ENCODE results near the gene CNTNAP2.

Gene CNTNAP2

DNA sequence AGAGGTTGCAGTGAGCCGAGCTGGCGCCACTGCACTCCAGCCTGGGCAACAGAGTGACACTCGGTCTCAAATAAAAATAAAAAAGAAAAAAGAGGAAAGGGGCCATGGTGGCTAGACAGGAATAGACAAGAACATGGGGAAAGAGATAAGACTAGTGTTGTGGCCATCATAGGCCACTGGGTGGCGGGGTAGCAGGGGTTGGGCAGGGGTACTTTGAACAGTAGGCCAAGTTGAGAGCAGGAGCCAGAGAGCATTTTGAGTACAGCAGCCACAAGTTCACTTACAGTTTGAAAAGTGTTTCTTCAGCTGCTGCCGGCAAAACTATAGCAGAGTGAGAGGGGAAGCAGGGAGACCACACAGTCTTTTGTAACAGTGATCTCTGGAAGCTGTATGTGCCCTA lies 656.0 kb downstream of the CNTNAP2 start:
- H3K9ac ChIP-seq (ENCODE audit: low read length), result no peak overlapping the region
- H3K9me3 ChIP-seq (ENCODE audit: control insufficient read depth, low read length), result no peaks in the 10 kb centered on the region
- no peaks in the 10 kb centered on the region for H3K36me3 ChIP-seq (ENCODE audit: control insufficient read depth, insufficient read depth, low read length, severe bottlenecking)
- H3K4me1 ChIP-seq (ENCODE audit: control insufficient read depth, insufficient read depth, low read length), result no peaks in the 10 kb centered on the region
- no peak for DNase-seq (ENCODE audit: low read depth)
- H3K27me3 ChIP-seq (replicated peaks; ENCODE audit: control insufficient read depth, insufficient read depth, low read length), result no peaks in the 10 kb centered on the region
- no peak overlapping the region for H3K4me3 ChIP-seq (ENCODE audit: low read length)

DNA sequence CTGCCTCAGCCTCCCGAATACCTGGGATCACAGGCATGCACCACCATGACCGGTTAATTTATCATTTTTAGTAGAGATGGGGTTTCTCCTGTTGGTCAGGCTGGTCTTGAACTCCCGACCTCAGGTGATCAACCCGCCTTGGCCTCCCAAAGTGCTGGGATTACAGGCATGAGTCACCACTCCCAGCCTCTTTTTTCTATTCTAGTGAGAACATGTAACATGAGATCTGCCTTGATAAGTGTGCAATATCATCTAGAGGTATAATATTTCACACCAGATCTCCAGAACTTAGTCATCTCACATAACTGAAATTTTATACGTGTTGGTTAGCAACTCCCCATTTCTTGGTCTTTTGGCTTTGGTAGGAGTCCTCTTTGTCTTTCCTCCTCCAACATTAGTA lies 656.9 kb downstream of the CNTNAP2 start:
- no peaks in the 10 kb centered on the region for H3K4me1 ChIP-seq (ENCODE audit: control insufficient read depth, insufficient read depth, low read length)
- no peak overlapping the region for H3K9ac ChIP-seq (ENCODE audit: low read length)
- H3K36me3 ChIP-seq (ENCODE audit: control insufficient read depth, insufficient read depth, low read length, severe bottlenecking), result no peaks in the 10 kb centered on the region
- peak; percentile 22 for DNase-seq (ENCODE audit: low read depth)
- H3K27me3 ChIP-seq (replicated peaks; ENCODE audit: control insufficient read depth, insufficient read depth, low read length), result no peaks in the 10 kb centered on the region
- H3K4me3 ChIP-seq (ENCODE audit: low read length), result no peak overlapping the region
- H3K9me3 ChIP-seq (ENCODE audit: control insufficient read depth, low read length), result no peaks in the 10 kb centered on the region

DNA sequence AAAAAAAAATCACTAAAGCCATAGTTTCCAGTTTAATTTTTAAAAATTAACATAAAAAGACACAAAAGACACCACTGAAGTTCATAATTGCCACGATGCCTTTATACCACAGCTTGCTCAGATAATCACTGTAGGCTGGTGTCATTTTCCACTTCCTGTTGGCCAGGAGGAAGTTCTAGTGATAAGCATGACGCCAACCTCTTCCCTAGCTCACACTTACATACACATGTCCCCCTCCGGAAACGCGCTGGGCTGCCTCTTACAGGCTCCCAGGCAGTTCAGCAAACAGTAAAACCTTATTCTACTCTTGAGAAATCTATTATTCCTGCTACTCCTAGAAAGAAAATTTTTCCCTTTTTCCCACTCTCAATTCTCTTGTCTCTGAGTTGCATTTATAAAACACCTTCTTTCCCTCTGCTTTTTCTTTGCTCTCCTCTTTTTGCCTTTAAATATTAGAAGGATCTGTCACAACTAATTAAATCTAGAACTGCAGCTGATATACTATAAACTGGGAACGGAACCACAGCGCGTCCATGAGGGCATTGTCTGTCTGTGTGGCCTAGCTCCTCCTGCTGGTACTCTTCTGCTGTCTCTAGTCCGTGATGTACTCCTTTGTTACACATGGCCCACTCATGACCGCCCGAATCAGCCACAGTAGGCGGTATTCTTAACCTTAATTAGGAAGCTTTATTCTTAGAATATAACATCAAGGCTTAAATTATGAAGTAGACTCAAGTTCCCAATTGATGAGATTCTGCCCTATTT lies 664.9 kb downstream of the CNTNAP2 start:
- no peak overlapping the region for H3K9ac ChIP-seq (ENCODE audit: low read length)
- H3K9me3 ChIP-seq (ENCODE audit: control insufficient read depth, low read length), result peaks cover 2% of the 10 kb centered on the region
- H3K36me3 ChIP-seq (ENCODE audit: control insufficient read depth, insufficient read depth, low read length, severe bottlenecking), result no peaks in the 10 kb centered on the region
- H3K4me1 ChIP-seq (ENCODE audit: control insufficient read depth, insufficient read depth, low read length), result no peaks in the 10 kb centered on the region
- no peaks in the 10 kb centered on the region for H3K27me3 ChIP-seq (replicated peaks; ENCODE audit: control insufficient read depth, insufficient read depth, low read length)
- no peak overlapping the region for H3K4me3 ChIP-seq (ENCODE audit: low read length)
- no peak for DNase-seq (ENCODE audit: low read depth)

DNA sequence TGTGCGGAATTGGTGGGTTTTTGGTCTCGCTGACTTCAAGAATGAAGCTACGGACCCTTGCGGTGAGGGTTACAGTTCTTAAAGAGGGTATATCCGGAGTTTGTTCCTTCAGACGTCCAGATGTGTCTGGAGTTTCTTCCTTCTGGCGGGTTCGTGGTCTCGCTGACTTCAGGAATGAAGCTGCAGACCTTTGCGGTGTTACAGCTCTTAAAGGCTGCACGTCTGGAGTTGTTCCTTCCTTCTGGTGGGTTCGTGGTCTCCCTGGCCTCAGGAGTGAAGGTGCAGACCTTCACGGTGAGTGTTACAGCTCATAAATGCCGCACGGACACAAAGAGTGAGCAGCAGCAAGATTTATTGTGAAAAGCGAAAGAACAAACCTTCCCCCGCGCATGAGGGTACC lies 670.7 kb downstream of the CNTNAP2 start:
- H3K4me1 ChIP-seq (ENCODE audit: control insufficient read depth, insufficient read depth, low read length), result no peaks in the 10 kb centered on the region
- no peak overlapping the region for H3K4me3 ChIP-seq (ENCODE audit: low read length)
- no peak for DNase-seq (ENCODE audit: low read depth)
- H3K36me3 ChIP-seq (ENCODE audit: control insufficient read depth, insufficient read depth, low read length, severe bottlenecking), result no peaks in the 10 kb centered on the region
- no peak overlapping the region for H3K9ac ChIP-seq (ENCODE audit: low read length)
- H3K27me3 ChIP-seq (replicated peaks; ENCODE audit: control insufficient read depth, insufficient read depth, low read length), result no peaks in the 10 kb centered on the region
- peaks cover 2% of the 10 kb centered on the region for H3K9me3 ChIP-seq (ENCODE audit: control insufficient read depth, low read length)

DNA sequence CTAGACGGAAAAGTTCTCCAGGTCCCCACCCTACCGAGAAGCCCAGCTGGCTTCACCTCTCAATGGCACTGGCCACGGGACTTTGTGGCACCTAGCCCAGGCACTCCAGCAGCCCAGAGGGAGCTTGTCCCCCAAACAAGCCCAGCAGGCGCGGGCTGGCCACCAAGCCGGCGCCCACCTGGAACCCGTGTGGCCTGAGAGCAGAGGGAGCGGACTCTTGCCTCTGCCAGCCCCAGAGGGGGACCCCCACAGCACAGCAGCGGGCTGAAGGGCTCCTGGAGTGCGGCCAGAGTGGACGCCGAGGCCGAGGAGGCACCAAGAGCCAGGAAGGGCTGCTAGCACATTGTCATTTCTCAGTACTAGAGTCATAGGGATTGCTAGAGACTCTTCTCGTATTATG lies 671.4 kb downstream of the CNTNAP2 start:
- no peaks in the 10 kb centered on the region for H3K36me3 ChIP-seq (ENCODE audit: control insufficient read depth, insufficient read depth, low read length, severe bottlenecking)
- H3K9me3 ChIP-seq (ENCODE audit: control insufficient read depth, low read length), result peaks cover 2% of the 10 kb centered on the region
- DNase-seq (ENCODE audit: low read depth), result no peak
- H3K4me3 ChIP-seq (ENCODE audit: low read length), result no peak overlapping the region
- H3K4me1 ChIP-seq (ENCODE audit: control insufficient read depth, insufficient read depth, low read length), result no peaks in the 10 kb centered on the region
- no peak overlapping the region for H3K9ac ChIP-seq (ENCODE audit: low read length)
- H3K27me3 ChIP-seq (replicated peaks; ENCODE audit: control insufficient read depth, insufficient read depth, low read length), result no peaks in the 10 kb centered on the region

DNA sequence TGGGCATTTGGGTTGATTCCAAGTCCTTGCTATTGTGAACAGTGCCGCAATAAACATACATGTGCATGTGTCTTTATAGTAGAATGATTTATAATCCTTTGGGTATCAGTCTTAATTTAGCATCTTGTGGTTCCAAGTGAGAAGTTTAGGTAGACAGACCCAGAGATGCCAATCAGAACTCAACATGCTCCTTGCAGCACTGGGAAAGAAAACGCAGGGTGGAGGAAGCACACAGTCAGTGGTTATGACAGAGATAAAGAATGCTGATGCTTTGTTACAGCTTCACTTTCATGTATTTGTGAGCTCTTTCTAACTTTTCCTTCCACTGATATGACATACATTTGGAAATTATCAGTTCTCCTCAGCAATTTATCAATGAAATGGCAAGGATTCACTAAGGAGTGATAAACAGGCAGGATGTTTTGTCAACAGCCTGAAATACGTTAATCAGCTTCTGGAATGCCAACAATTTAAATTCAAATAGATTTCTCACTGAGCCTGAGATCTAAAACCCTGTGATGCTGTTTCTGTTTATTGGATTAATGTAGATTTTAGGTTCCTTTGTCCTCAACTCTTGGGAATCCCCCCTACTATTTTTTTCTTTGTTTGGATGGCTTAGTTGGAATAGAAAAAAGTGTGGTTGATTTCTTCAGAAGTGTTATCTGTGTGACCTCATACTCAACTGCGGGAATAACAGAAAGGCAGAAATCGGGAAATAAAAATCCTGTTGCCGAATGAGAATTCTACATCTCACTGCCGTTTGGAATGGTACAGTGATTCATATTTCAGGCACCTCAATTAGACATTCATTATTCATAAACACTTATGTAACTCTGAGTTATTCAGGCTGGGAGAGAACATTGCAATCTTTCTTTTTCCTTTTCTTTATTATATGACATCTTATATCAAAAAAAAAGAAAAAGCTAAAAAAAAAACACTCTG lies 675.0 kb downstream of the CNTNAP2 start:
- H3K27me3 ChIP-seq (replicated peaks; ENCODE audit: control insufficient read depth, insufficient read depth, low read length), result no peaks in the 10 kb centered on the region
- DNase-seq (ENCODE audit: low read depth), result no peak
- no peaks in the 10 kb centered on the region for H3K4me1 ChIP-seq (ENCODE audit: control insufficient read depth, insufficient read depth, low read length)
- H3K4me3 ChIP-seq (ENCODE audit: low read length), result no peak overlapping the region
- H3K36me3 ChIP-seq (ENCODE audit: control insufficient read depth, insufficient read depth, low read length, severe bottlenecking), result no peaks in the 10 kb centered on the region
- H3K9ac ChIP-seq (ENCODE audit: low read length), result no peak overlapping the region
- peaks cover 9% of the 10 kb centered on the region for H3K9me3 ChIP-seq (ENCODE audit: control insufficient read depth, low read length)

DNA sequence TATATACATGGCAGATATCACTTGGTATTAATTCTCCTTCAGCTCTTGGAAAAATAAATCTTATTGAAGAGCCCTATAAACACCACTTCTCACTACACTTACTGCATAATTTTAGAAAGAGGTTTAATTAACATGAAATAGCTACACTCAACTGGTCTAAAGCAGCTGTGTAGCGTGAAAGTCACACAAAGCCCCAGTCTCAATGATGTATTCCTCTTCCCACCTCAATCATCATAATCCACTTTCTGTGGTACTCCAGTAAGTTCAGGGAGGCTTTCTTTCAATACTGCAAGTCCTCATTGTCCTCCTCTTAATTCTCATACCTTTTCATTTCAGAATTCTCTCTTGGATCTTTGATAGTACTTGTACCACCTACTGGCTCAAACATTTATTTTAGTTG lies 688.0 kb downstream of the CNTNAP2 start:
- DNase-seq (ENCODE audit: low read depth), result no peak
- H3K4me1 ChIP-seq (ENCODE audit: control insufficient read depth, insufficient read depth, low read length), result no peaks in the 10 kb centered on the region

DNA sequence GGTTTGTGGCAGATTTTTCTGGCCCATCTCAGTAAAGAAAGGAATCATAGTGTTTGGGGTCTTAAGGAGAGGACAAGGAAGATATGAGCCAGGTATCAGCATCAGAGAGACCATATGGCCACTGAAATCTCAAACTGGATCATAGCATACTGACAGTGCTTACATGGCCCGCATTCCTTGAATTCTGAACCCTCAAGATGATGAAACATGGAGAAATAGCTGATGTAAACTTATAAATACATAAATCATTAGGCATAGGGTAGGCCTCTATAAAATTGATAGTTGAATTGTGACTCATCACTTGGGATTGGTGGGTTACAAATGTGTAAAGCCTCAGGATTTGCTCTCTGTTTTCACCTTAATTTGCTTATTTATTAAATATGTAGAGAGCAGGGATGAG lies 688.5 kb downstream of the CNTNAP2 start:
- peak; percentile 44 for DNase-seq (ENCODE audit: low read depth)
- Histone ChIP-seq H3K36me3 (ENCODE audit: control insufficient read depth, insufficient read depth, low read length, severe bottlenecking) (no peaks in the 10 kb centered on the region), H3K27me3 (replicated peaks; ENCODE audit: control insufficient read depth, insufficient read depth, low read length) (no peaks in the 10 kb centered on the region), H3K9me3 (ENCODE audit: control insufficient read depth, low read length) (peaks cover 8% of the 10 kb centered on the region), H3K4me3 (ENCODE audit: low read length) (no peak overlapping the region), H3K4me1 (ENCODE audit: control insufficient read depth, insufficient read depth, low read length) (no peaks in the 10 kb centered on the region), H3K9ac (ENCODE audit: low read length) (no peak overlapping the region)

More for the DNA sequence above, 688.0 kb downstream of the CNTNAP2 start:
- H3K27me3 ChIP-seq (replicated peaks; ENCODE audit: control insufficient read depth, insufficient read depth, low read length), result no peaks in the 10 kb centered on the region
- no peak overlapping the region for H3K4me3 ChIP-seq (ENCODE audit: low read length)
- H3K9ac ChIP-seq (ENCODE audit: low read length), result no peak overlapping the region
- H3K36me3 ChIP-seq (ENCODE audit: control insufficient read depth, insufficient read depth, low read length, severe bottlenecking), result no peaks in the 10 kb centered on the region
- peaks cover 9% of the 10 kb centered on the region for H3K9me3 ChIP-seq (ENCODE audit: control insufficient read depth, low read length)

DNA sequence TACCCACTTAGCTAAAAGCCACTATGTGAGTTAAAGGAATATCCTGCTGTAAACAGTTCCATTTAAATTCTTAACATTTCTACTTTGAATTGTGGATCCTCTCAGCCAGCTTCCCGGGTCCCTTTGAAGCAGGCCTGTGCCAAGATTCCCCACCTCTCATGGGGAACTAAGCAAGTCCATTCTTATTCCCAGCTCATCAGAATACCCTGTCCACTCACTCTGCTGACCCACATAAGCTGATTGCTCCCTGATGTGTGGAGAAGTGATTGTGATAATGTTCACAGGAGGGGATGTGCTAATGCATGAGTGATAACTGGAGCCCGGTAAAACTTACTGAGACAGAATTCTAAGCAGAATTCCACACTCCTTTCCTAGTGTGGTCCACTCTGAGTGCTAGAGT lies 709.7 kb downstream of the CNTNAP2 start:
- H3K9me3 ChIP-seq (ENCODE audit: control insufficient read depth, low read length), result no peaks in the 10 kb centered on the region
- DNase-seq (ENCODE audit: low read depth), result no peak
- no peak overlapping the region for H3K9ac ChIP-seq (ENCODE audit: low read length)
- H3K27me3 ChIP-seq (replicated peaks; ENCODE audit: control insufficient read depth, insufficient read depth, low read length), result no peaks in the 10 kb centered on the region
- H3K36me3 ChIP-seq (ENCODE audit: control insufficient read depth, insufficient read depth, low read length, severe bottlenecking), result no peaks in the 10 kb centered on the region
- no peaks in the 10 kb centered on the region for H3K4me1 ChIP-seq (ENCODE audit: control insufficient read depth, insufficient read depth, low read length)
- no peak overlapping the region for H3K4me3 ChIP-seq (ENCODE audit: low read length)

DNA sequence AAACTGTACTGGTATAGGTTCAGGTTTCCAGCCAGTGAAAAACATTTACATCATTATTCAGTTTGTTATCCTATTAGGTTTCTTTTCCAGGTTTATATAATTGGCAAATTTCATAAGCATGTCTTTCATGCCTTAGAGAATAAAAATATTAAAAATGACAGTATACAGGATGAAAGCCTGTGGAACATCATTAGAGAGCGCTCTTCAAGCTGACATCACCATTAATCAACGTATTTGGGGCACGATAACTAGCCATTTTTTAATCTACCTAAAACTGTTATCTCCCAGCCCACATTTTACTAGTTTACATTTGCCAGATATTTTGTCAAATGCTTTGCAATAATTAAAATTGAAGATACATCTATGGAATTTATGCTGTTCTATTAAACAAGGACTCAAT lies 714.1 kb downstream of the CNTNAP2 start:
- Histone ChIP-seq H3K27me3 (replicated peaks; ENCODE audit: control insufficient read depth, insufficient read depth, low read length) (no peaks in the 10 kb centered on the region), H3K4me3 (ENCODE audit: low read length) (no peak overlapping the region), H3K9ac (ENCODE audit: low read length) (no peak overlapping the region), H3K9me3 (ENCODE audit: control insufficient read depth, low read length) (peaks cover 3% of the 10 kb centered on the region), H3K4me1 (ENCODE audit: control insufficient read depth, insufficient read depth, low read length) (no peaks in the 10 kb centered on the region), H3K36me3 (ENCODE audit: control insufficient read depth, insufficient read depth, low read length, severe bottlenecking) (no peaks in the 10 kb centered on the region)
- DNase-seq (ENCODE audit: low read depth), result no peak

DNA sequence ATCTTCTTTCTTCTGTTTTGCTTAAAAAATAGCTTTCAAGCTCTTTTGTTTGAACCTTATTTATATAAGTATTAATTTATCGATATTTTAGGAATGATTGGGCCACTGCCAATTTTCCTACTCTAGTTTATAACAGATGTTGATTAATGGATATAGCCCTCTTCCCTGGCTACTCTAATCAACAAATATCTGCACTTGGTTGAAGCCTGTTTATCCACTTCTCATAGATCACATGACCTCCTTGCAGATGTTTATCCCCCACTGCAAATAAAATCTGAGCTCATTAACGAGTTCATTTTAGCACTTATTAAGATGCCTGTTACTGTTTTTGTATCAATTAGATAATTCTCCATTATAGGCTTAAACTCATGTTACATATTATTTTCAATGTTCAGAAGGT lies 715.3 kb downstream of the CNTNAP2 start:
- no peaks in the 10 kb centered on the region for H3K27me3 ChIP-seq (replicated peaks; ENCODE audit: control insufficient read depth, insufficient read depth, low read length)
- no peaks in the 10 kb centered on the region for H3K4me1 ChIP-seq (ENCODE audit: control insufficient read depth, insufficient read depth, low read length)
- H3K9me3 ChIP-seq (ENCODE audit: control insufficient read depth, low read length), result peaks cover 10% of the 10 kb centered on the region
- H3K4me3 ChIP-seq (ENCODE audit: low read length), result no peak overlapping the region
- no peak for DNase-seq (ENCODE audit: low read depth)
- H3K9ac ChIP-seq (ENCODE audit: low read length), result no peak overlapping the region
- no peaks in the 10 kb centered on the region for H3K36me3 ChIP-seq (ENCODE audit: control insufficient read depth, insufficient read depth, low read length, severe bottlenecking)

Measured in adipocyte (in vitro differentiated cells).